Skin epidermis (tissue), 12 donors: Measurements from ENCODE around the gene PRPH.
"Not testable (repeated sequence)": the region's sequence is repeated elsewhere in the genome, so short reads cannot be mapped to it uniquely, and the experiment has no call there.

Experiments used
- H3K27ac ChIP-seq, 21 experiments: fragments of 200-600 bp; sonication (generic) in 11 of 21; one replicate each; pipeline ENCODE4 v1.5.0; 2020; ENCODE audit warnings: mild to moderate bottlenecking in 3 of 21, inconsistent platforms in 2 of 21, moderate library complexity in 2 of 21
- H3K4me3 ChIP-seq, 7 experiments: fragments of 200-600 bp; sonication (generic) in 2 of 7; one replicate each; pipeline ENCODE4 v1.5.0; 2020; ENCODE audit warnings: inconsistent platforms in 2 of 7, mild to moderate bottlenecking in 2 of 7, moderate library complexity in 1 of 7

Gene PRPH

GRCh38 chr12:49296836-49297694, 2.1 kb downstream of the PRPH start:
- Histone ChIP-seq H3K27ac (no peak overlapping the region), H3K4me3 (peak overlapping the region in 6 of 7 experiments; percentile 8 to 26 (median 12))

GRCh38 chr12:49297695-49298060, 2.7 kb downstream of the PRPH start:
- Histone ChIP-seq H3K27ac (no peak overlapping the region), H3K4me3 (peak overlapping the region in 5 of 7 experiments; percentile 8 to 26 (median 9))

GRCh38 chr12:49298160-49298559, 3.2 kb downstream of the PRPH start:
- Histone ChIP-seq H3K4me3 (no peak overlapping the region), H3K27ac (no peak overlapping the region)

- no peak overlapping the region for H3K4me3 ChIP-seq
- H3K27ac ChIP-seq = no peak overlapping the region
Observed at GRCh38 chr12:49301760-49302159, 6.8 kb downstream of the PRPH start.

- Histone ChIP-seq H3K4me3 (no peak overlapping the region), H3K27ac (no peak overlapping the region)
Observed at GRCh38 chr12:49304161-49304560, 9.2 kb downstream of the PRPH start.

- no peak overlapping the region for H3K4me3 ChIP-seq
- H3K27ac ChIP-seq = no peak overlapping the region
Observed at GRCh38 chr12:49305762-49306510, 11.0 kb downstream of the PRPH start.

GRCh38 chr12:49309386-49309785, 14.4 kb downstream of the PRPH start:
- no peak overlapping the region for H3K4me3 ChIP-seq
- no peak overlapping the region for H3K27ac ChIP-seq

GRCh38 chr12:49310451-49311000, 15.6 kb downstream of the PRPH start:
- not testable (repeated sequence) for H3K27ac ChIP-seq, H3K4me3 ChIP-seq

GRCh38 chr12:49314811-49315210, 19.9 kb downstream of the PRPH start:
- no peak overlapping the region for H3K4me3 ChIP-seq
- no peak overlapping the region for H3K27ac ChIP-seq

GRCh38 chr12:49317118-49317517, 22.2 kb downstream of the PRPH start:
- not testable (repeated sequence) for H3K27ac ChIP-seq

GRCh38 chr12:49320411-49321103, 25.6 kb downstream of the PRPH start:
- H3K4me3 ChIP-seq, H3K27ac ChIP-seq: not testable (repeated sequence)

More at GRCh38 chr12:49317118-49317517, 22.2 kb downstream of the PRPH start:
- not testable (repeated sequence) for H3K4me3 ChIP-seq

- Histone ChIP-seq H3K4me3 (peak overlapping the region; percentile 50 to 74 (median 67)), H3K27ac (peak overlapping the region in 19 of 21 experiments; percentile 47 to 83 (median 70))
Observed at GRCh38 chr12:49322367-49322707, 27.4 kb downstream of the PRPH start.

- Histone ChIP-seq H3K4me3 (peak within 1 kb of the TSS; percentile 50 to 74 (median 67)), H3K27ac (peak within 1 kb of the TSS in 19 of 21 experiments; percentile 47 to 83 (median 70))
Observed at GRCh38 chr12:49322708-49323523, 28.0 kb downstream of the PRPH start, which contains the start of gene TROAP. Gene TROAP, plus strand, starts transcription at chr12:49323255. Its CDS starts 354 bp downstream, at chr12:49323609.

- Histone ChIP-seq H3K4me3 (peak overlapping the region; percentile 50 to 74 (median 67)), H3K27ac (peak overlapping the region in 5 of 21 experiments; percentile 10 to 77 (median 41))
Observed at GRCh38 chr12:49323524-49324097, 28.7 kb downstream of the PRPH start.

- H3K27ac ChIP-seq = no peak overlapping the region
- H3K4me3 ChIP-seq = no peak overlapping the region
Observed at GRCh38 chr12:49325606-49326005, 30.7 kb downstream of the PRPH start.

- Histone ChIP-seq H3K27ac (no peak overlapping the region), H3K4me3 (no peak overlapping the region)
Observed at GRCh38 chr12:49327368-49327767, 32.4 kb downstream of the PRPH start.

GRCh38 chr12:49327887-49328286, 32.9 kb downstream of the PRPH start:
- H3K4me3 ChIP-seq = no peak overlapping the region
- H3K27ac ChIP-seq = no peak overlapping the region

GRCh38 chr12:49328816-49329215, 33.9 kb downstream of the PRPH start:
- Histone ChIP-seq H3K4me3 (no peak overlapping the region), H3K27ac (no peak overlapping the region)
